ENCODE measurements around the gene PPP6R2.

GRCh38 chr22:50401907-50402306 is 58.8 kb downstream of the PPP6R2 start:
- TF ChIP-seq GATA2 (IDR thresholded peaks at IDR 0.05; ENCODE audit: low read depth, low read length) (no peak), GATA3 (IDR thresholded peaks at IDR 0.05; ENCODE audit: low read depth, low read length) (no peak)

Measured in SH-SY5Y (cell line).